GM12891 (cell line): ENCODE measurements around the gene CHID1.

Experiments
- POLR2A ChIP-seq: IDR thresholded peaks from 2 replicates; pipeline ENCODE4 v1.6.1; 2011; ENCODE audit warnings: low read depth, low read length, control low read depth
- POLR2AphosphoS5 ChIP-seq: IDR thresholded peaks from 2 replicates; pipeline ENCODE4 v1.6.1; 2011; ENCODE audit warnings: low read depth, low read length, control low read depth
- POU2F2 ChIP-seq: IDR thresholded peaks from 2 replicates; pipeline ENCODE4 v1.6.1; 2011; ENCODE audit warnings: low read depth, mild to moderate bottlenecking, control low read depth, low read length, moderate library complexity
- SPI1 ChIP-seq: IDR thresholded peaks from 2 replicates; pipeline ENCODE4 v1.6.1; 2011; ENCODE audit warnings: low read depth, low read length, control low read depth
- TAF1 ChIP-seq: IDR thresholded peaks from 2 replicates; pipeline ENCODE4 v1.6.1; 2011; ENCODE audit warnings: low read depth, low read length, control low read depth

DNA sequence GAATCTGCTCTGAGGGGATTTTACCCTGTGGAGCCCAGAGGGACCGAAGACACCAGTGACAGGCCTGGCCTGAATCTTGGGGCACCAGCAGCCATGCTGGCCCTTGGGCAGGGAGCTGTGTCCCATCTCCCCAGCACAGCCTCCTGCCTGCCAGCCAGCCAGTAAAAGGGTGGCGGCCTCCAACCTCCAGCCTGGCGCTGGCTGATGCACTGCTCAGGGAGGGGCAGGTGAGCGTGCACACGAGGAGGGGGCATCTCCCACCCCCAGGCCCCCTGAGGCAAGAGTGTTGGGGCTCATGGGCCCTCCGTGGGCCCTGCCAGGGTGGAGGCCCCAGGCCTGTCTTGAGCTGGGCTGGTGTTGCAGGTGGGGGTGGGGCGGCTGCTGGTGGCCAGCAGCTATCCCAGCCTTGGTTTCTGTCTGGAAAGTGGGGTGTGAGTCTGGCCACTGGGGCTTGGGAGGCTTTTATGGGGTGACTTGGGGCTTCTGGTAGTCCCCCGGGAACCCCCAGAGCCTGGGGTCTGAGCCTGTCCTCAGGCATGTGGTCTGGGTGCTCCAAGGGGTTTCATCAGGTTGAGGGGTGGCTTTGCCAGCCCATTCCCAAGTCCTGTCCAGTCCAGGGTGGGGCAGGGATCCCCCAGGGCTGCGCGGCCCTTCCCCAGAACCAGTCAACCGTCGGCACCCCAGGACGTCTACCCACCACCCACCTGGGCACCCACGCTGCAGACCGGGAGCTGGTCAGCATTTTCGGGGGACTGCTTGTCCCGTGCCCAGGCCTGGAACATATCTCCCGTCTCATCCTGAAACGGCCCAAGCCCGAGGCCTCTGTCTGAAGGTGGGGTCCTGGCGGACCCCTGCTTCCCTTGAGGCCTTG is 50.1 kb downstream of the CHID1 start:
- TF ChIP-seq POLR2A (no peak), TAF1 (no peak), POLR2AphosphoS5 (no peak), POU2F2 (no peak), SPI1 (no peak)
